GM18873 (cell line): ENCODE measurements around the gene SASH3.

Source experiments
- ATAC-seq: cut with Tn5 transposase; IDR thresholded peaks from one replicate; pipeline ENCODE4 v1.9.1; 2021; ENCODE audit warnings: mild to moderate bottlenecking, moderate library complexity, moderate number of reproducible peaks; ENCODE audit not compliant: unreplicated experiment, low FRiP score

The SASH3 gene

GRCh38 chrX:129843459-129844306 lies 63.9 kb downstream of the SASH3 start, which contains the start of gene ZDHHC9:
Gene ZDHHC9, minus strand, starts transcription at chrX:129843886. Its CDS starts 1,941 bp downstream, at chrX:129841945.
- peak; percentile 90 for ATAC-seq
